Stimulated activated CD8-positive, alpha-beta memory T cell treated with anti-CD3 and anti-CD28 coated beads, Interleukin-15, amount 100 ng/mL, for 24 hours (primary cell): ENCODE data around the gene PTGES2.

Experiments
- DNase-seq: peaks from one replicate; pipeline ENCODE4 v3.0.0-alpha.2; 2020; ENCODE audit warnings: low read depth

The PTGES2 gene

GRCh38 chr9:128127568-128127989, at the start of gene PTGES2:
Gene PTGES2 (minus strand): TSS chr9:128127729. CDS start chr9:128127717, 12 bp downstream.
- DNase-seq, result peak; percentile 58

- no peak for DNase-seq
Observed at GRCh38 chr9:128175726-128176125, 48.2 kb upstream of the PTGES2 start.

- DNase-seq, result no peak
Observed at GRCh38 chr9:128175102-128175563, 47.6 kb upstream of the PTGES2 start.

GRCh38 chr9:128174062-128174461, 46.5 kb upstream of the PTGES2 start:
- no peak for DNase-seq

GRCh38 chr9:128169925-128170324, 42.4 kb upstream of the PTGES2 start:
- DNase-seq, result no peak

- no peak for DNase-seq
Observed at GRCh38 chr9:128169492-128169891, 42.0 kb upstream of the PTGES2 start.

GRCh38 chr9:128168731-128169308, 41.3 kb upstream of the PTGES2 start:
- no peak for DNase-seq

- DNase-seq, result no peak
Observed at GRCh38 chr9:128167209-128167608, 39.7 kb upstream of the PTGES2 start.

GRCh38 chr9:128166169-128166568, 38.6 kb upstream of the PTGES2 start:
- DNase-seq, result no peak

GRCh38 chr9:128164307-128164885, 36.9 kb upstream of the PTGES2 start:
- no peak for DNase-seq

GRCh38 chr9:128163523-128164306, 36.2 kb upstream of the PTGES2 start:
- no peak for DNase-seq

- DNase-seq, result no peak
Observed at GRCh38 chr9:128163027-128163515, 35.5 kb upstream of the PTGES2 start.

GRCh38 chr9:128162215-128163026, 34.9 kb upstream of the PTGES2 start:
- DNase-seq, result no peak

GRCh38 chr9:128161215-128161902, 33.8 kb upstream of the PTGES2 start:
- DNase-seq, result no peak

GRCh38 chr9:128160603-128160987, 33.1 kb upstream of the PTGES2 start:
- peak; percentile 26 for DNase-seq

GRCh38 chr9:128159784-128160602, 32.5 kb upstream of the PTGES2 start, which contains the start of gene BBLN:
Gene BBLN (plus strand): TSS chr9:128160265. CDS start chr9:128160408, 143 bp downstream.
- peak; percentile 89 for DNase-seq

GRCh38 chr9:128159522-128159783, 31.9 kb upstream of the PTGES2 start:
- DNase-seq, result peak; percentile 8

GRCh38 chr9:128155736-128156500, 28.4 kb upstream of the PTGES2 start:
- DNase-seq, result no peak

GRCh38 chr9:128153947-128154695, 26.6 kb upstream of the PTGES2 start:
- DNase-seq, result no peak
